Activated CD4-positive, alpha-beta T cell treated with anti-CD3 and anti-CD28 coated beads for 36 hours (primary cell): ENCODE results near the gene CD300A. TPM values are rescaled to one million over a fixed set of nuclear protein-coding genes. Genes with fewer than 3 reads are reported as not detected.
A peak's percentile ranks its signal among the peaks of the same experiment; 100 is the strongest.

Experiments used
- ATAC-seq: fragments of 200-7000 bp; cut with Tn5 transposase; one replicate; pipeline ENCODE4 v1.10.0; 2021; ENCODE audit warnings: mild to moderate bottlenecking, moderate library complexity
- CTCF ChIA-PET: fragments of 350-600 bp; sonication (Branson Sonifier 250); formaldehyde crosslinking; loops from one replicate; lab custom pipeline; 2021; ENCODE audit warnings: antibody characterized with exemption; lab: Charles Lee
- POLR2A ChIA-PET: fragments of 350-600 bp; sonication (Branson Sonifier 250); formaldehyde crosslinking; loops from one replicate; lab custom pipeline; 2021; ENCODE audit warnings: antibody characterized with exemption, inconsistent platforms; lab: Charles Lee
- DNase-seq: peaks from one replicate; pipeline ENCODE4 v3.0.0-alpha.2; 2020
- H3K27ac Mint-ChIP-seq: one replicate; pipeline ENCODE4 v1.8.0; 2021; ENCODE audit warnings: mixed read lengths
- H3K27me3 Mint-ChIP-seq: one replicate; pipeline ENCODE4 v1.8.0; 2021; ENCODE audit warnings: mixed read lengths
- H3K36me3 Mint-ChIP-seq: one replicate; pipeline ENCODE4 v1.8.0; 2021; ENCODE audit warnings: low read depth, mixed read lengths
- H3K4me1 Mint-ChIP-seq: one replicate; pipeline ENCODE4 v1.8.0; 2021; ENCODE audit warnings: mixed read lengths
- H3K4me3 Mint-ChIP-seq: one replicate; pipeline ENCODE4 v1.8.0; 2021; ENCODE audit warnings: mild to moderate bottlenecking, moderate library complexity, mixed read lengths
- H3K9me3 Mint-ChIP-seq: one replicate; pipeline ENCODE4 v1.8.0; 2021; ENCODE audit warnings: low read depth, mixed read lengths
- intact Hi-C, 2 experiments: fragments of 100-400 bp; cut with DNase I in 1 of 2; cut with micrococcal nuclease in 1 of 2; formaldehyde crosslinking; loops; one replicate each; pipeline versions ENCODE4 v1.14.2 to v1.15.1; 2022 to 2024; cut with DNase I, micrococcal nuclease
- total RNA-seq, 2 experiments: library from RNA; stranded (reverse); gene quantifications; one replicate each; pipeline ENCODE4 v1.2.3, GENCODE V29; 2021

CD300A gene
- total RNA-seq, 2 experiments from 2014 or later = 4.9 to 5.8 TPM

DNA sequence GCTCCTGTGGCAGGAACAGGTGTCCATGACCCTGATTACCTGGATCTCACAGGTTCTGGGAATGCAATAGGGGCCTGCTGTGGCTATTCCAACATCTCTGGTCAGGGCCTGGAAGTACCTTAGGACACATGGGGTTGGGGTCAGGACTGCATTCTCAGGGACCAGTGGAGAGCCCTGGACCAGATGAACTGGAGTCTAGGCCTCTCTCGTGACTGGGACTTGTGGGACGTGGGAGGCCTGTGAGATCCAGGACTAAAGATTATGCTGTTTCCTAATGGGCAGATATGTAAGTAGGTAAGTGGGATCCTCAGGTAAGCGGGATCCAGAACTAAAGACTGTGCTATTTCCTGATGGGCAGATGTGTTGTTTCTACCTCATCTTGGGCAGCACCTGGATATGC, 16.2 kb upstream of the CD300A start:
- H3K27ac Mint-ChIP-seq = no peak overlapping the region
- intact Hi-C loops = loop anchor here in 1 of 2 experiments (10.0 kb wide), 1 partner anchor 145 kb away; no protein-coding TSS in a partner anchor
- ChIA-PET CTCF (no interaction called here), POLR2A (no interaction called here)
- no peaks in the 10 kb centered on the region for H3K36me3 Mint-ChIP-seq
- ATAC-seq (no peak), DNase-seq (no peak)
- H3K4me3 Mint-ChIP-seq = no peak overlapping the region
- no peaks in the 10 kb centered on the region for H3K9me3 Mint-ChIP-seq
- H3K27me3 Mint-ChIP-seq = peaks cover 6% of the 10 kb centered on the region
- peaks cover 6% of the 10 kb centered on the region for H3K4me1 Mint-ChIP-seq

DNA sequence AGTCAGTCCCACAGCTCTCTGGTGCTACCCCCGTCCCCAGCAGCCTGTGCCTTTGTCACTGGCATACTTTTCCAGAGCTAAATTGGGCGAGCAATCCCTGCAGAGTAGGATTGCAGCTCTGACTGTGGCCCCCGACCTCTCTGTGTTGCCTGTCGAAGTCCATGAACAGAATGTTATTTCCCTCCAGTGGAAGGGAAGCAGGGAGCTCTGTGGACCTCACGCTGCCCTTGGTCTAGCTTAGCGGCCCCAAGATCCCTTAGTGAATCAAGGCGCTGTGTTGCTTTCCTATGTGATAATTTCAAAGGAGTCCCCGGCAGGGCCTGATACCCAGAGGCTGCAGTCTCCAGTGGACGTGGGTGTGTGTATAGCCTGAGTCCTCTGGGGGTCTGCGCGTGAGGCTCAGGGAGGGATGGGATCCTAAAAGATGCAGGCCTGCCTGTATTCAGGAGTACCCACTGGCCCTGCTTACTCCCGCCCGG, 15.5 kb upstream of the CD300A start:
- Mint-ChIP-seq H3K4me3 (no peak overlapping the region), H3K4me1 (peaks cover 6% of the 10 kb centered on the region), H3K27me3 (peaks cover 6% of the 10 kb centered on the region), H3K36me3 (no peaks in the 10 kb centered on the region), H3K27ac (no peak overlapping the region), H3K9me3 (no peaks in the 10 kb centered on the region)
- ATAC-seq (no peak), DNase-seq (no peak)
- intact Hi-C loops = loop anchor here in 1 of 2 experiments (10.0 kb wide), 1 partner anchor 146 kb away; no protein-coding TSS in a partner anchor
- CTCF ChIA-PET = interaction anchor here (0.6 to 0.7 kb wide), 3 partner anchors 31 to 153 kb away, joined by 3 to 4 read pairs (median 3); no protein-coding TSS in a partner anchor
- POLR2A ChIA-PET = no interaction called here

- intact Hi-C loops = loop anchor here in 1 of 2 experiments (10.0 kb wide), 1 partner anchor 147 kb away; no protein-coding TSS in a partner anchor
- H3K4me1 Mint-ChIP-seq = peaks cover 6% of the 10 kb centered on the region
- CTCF ChIA-PET = interaction anchor here (1.3 kb wide), 1 partner anchor 40 kb away, joined by 3 read pairs; no protein-coding TSS in a partner anchor
Observed at GRCh38 chr17:74451557-74451956, 14.9 kb upstream of the CD300A start.

GRCh38 chr17:74452033-74452840, 14.2 kb upstream of the CD300A start:
- CTCF ChIA-PET = interaction anchor here (0.7 to 1.5 kb wide), 4 partner anchors 14 to 182 kb away, joined by 3 to 4 read pairs (median 4); no protein-coding TSS in a partner anchor
- Mint-ChIP-seq H3K9me3 (no peaks in the 10 kb centered on the region), H3K4me1 (peaks cover 6% of the 10 kb centered on the region), H3K27me3 (peaks cover 6% of the 10 kb centered on the region), H3K27ac (no peak overlapping the region), H3K36me3 (no peaks in the 10 kb centered on the region), H3K4me3 (no peak overlapping the region)
- intact Hi-C loops = loop anchor here in 1 of 2 experiments (10.0 kb wide), 1 partner anchor 147 kb away; no protein-coding TSS in a partner anchor
- ATAC-seq = no peak
- no peak for DNase-seq
- POLR2A ChIA-PET = no interaction called here

More at GRCh38 chr17:74451557-74451956, 14.9 kb upstream of the CD300A start:
- Mint-ChIP-seq H3K4me3 (no peak overlapping the region), H3K36me3 (no peaks in the 10 kb centered on the region), H3K9me3 (no peaks in the 10 kb centered on the region), H3K27me3 (peaks cover 6% of the 10 kb centered on the region), H3K27ac (no peak overlapping the region)
- DNase-seq = no peak
- ATAC-seq = no peak
- POLR2A ChIA-PET = no interaction called here

- DNase-seq (no peak), ATAC-seq (no peak)
- Mint-ChIP-seq H3K9me3 (no peaks in the 10 kb centered on the region), H3K4me1 (peaks cover 6% of the 10 kb centered on the region), H3K27ac (no peak overlapping the region), H3K27me3 (peaks cover 6% of the 10 kb centered on the region), H3K4me3 (no peak overlapping the region), H3K36me3 (no peaks in the 10 kb centered on the region)
- intact Hi-C loops = loop anchor here in 1 of 2 experiments (10.0 kb wide), 1 partner anchor 148 kb away; no protein-coding TSS in a partner anchor
- POLR2A ChIA-PET = no interaction called here
- CTCF ChIA-PET = interaction anchor here (0.7 to 7.7 kb wide), 7 partner anchors 15 to 114 kb away, joined by 3 to 93 read pairs (median 4); no protein-coding TSS in a partner anchor
Observed at GRCh38 chr17:74452841-74453661, 13.4 kb upstream of the CD300A start.

GRCh38 chr17:74453665-74454196, 12.7 kb upstream of the CD300A start:
- peaks cover 6% of the 10 kb centered on the region for H3K4me1 Mint-ChIP-seq
- no peak overlapping the region for H3K27ac Mint-ChIP-seq
- H3K4me3 Mint-ChIP-seq = no peak overlapping the region
- ChIA-PET CTCF (interaction anchor here (0.6 to 7.7 kb wide), 8 partner anchors 16 to 115 kb away, joined by 3 to 93 read pairs (median 4); no protein-coding TSS in a partner anchor), POLR2A (no interaction called here)
- peaks cover 6% of the 10 kb centered on the region for H3K27me3 Mint-ChIP-seq
- peak; percentile 88 for DNase-seq
- intact Hi-C loops = loop anchor here (1.0 to 10.0 kb wide), 3 partner anchors 21 to 149 kb away; partner anchors contain the start of gene GPRC5C (in 1 of the 2)
- H3K9me3 Mint-ChIP-seq = no peaks in the 10 kb centered on the region
- H3K36me3 Mint-ChIP-seq = no peaks in the 10 kb centered on the region
- peak; percentile 98 for ATAC-seq

GRCh38 chr17:74454197-74455024, 12.0 kb upstream of the CD300A start:
- DNase-seq (no peak), ATAC-seq (peak; percentile 31)
- ChIA-PET POLR2A (interaction anchor here (0.6 kb wide), 1 partner anchor 17 kb away, joined by 7 read pairs; no protein-coding TSS in a partner anchor), CTCF (interaction anchor here (0.6 to 7.7 kb wide), 10 partner anchors 17 to 155 kb away, joined by 3 to 93 read pairs (median 4); no protein-coding TSS in a partner anchor)
- Mint-ChIP-seq H3K9me3 (no peaks in the 10 kb centered on the region), H3K4me3 (no peak overlapping the region), H3K36me3 (no peaks in the 10 kb centered on the region), H3K27ac (no peak overlapping the region), H3K4me1 (peaks cover 6% of the 10 kb centered on the region), H3K27me3 (peaks cover 6% of the 10 kb centered on the region)
- intact Hi-C loops = loop anchor here (1.0 to 10.0 kb wide), 4 partner anchors 22 to 242 kb away; partner anchors contain the start of genes GPRC5C (in 1 of the 2) and TTYH2 (in 1 of the 2)

GRCh38 chr17:74455025-74455545, 11.3 kb upstream of the CD300A start:
- Mint-ChIP-seq H3K9me3 (no peaks in the 10 kb centered on the region), H3K27ac (no peak overlapping the region), H3K27me3 (peaks cover 6% of the 10 kb centered on the region), H3K4me3 (no peak overlapping the region), H3K36me3 (no peaks in the 10 kb centered on the region), H3K4me1 (peaks cover 6% of the 10 kb centered on the region)
- POLR2A ChIA-PET = interaction anchor here (0.6 kb wide), 1 partner anchor 17 kb away, joined by 7 read pairs; no protein-coding TSS in a partner anchor
- ATAC-seq (no peak), DNase-seq (no peak)
- CTCF ChIA-PET = interaction anchor here (0.7 to 7.7 kb wide), 6 partner anchors 75 to 866 kb away, joined by 3 to 93 read pairs (median 6); no protein-coding TSS in a partner anchor
- intact Hi-C loops = loop anchor here (5.0 to 10.0 kb wide), 2 partner anchors 150 to 243 kb away; partner anchors contain the start of gene TTYH2 (in 1 of the 2)

GRCh38 chr17:74455821-74456220, 10.6 kb upstream of the CD300A start:
- DNase-seq = no peak
- no peak for ATAC-seq
- H3K4me3 Mint-ChIP-seq = no peak overlapping the region
- peaks cover 6% of the 10 kb centered on the region for H3K27me3 Mint-ChIP-seq
- POLR2A ChIA-PET = no interaction called here
- H3K9me3 Mint-ChIP-seq = no peaks in the 10 kb centered on the region
- H3K36me3 Mint-ChIP-seq = no peaks in the 10 kb centered on the region
- CTCF ChIA-PET = interaction anchor here (0.7 to 7.7 kb wide), 8 partner anchors 17 to 866 kb away, joined by 3 to 93 read pairs (median 8); no protein-coding TSS in a partner anchor
- H3K27ac Mint-ChIP-seq = no peak overlapping the region
- peaks cover 6% of the 10 kb centered on the region for H3K4me1 Mint-ChIP-seq
- intact Hi-C loops = loop anchor here (2.0 to 10.0 kb wide), 3 partner anchors 37 to 244 kb away; partner anchors contain the start of gene TTYH2 (in 1 of the 2)
